OCI-M1 (cell line): ENCODE measurements around the gene MGAT5.
"Not testable (repeated sequence)": the region's sequence is repeated elsewhere in the genome, so short reads cannot be mapped to it uniquely, and the experiment has no call there.

Experiments used
- DNase-seq: peaks from one replicate; lab custom pipeline; 2025; lab: John Stamatoyannopoulos, UW

The MGAT5 gene

DNA sequence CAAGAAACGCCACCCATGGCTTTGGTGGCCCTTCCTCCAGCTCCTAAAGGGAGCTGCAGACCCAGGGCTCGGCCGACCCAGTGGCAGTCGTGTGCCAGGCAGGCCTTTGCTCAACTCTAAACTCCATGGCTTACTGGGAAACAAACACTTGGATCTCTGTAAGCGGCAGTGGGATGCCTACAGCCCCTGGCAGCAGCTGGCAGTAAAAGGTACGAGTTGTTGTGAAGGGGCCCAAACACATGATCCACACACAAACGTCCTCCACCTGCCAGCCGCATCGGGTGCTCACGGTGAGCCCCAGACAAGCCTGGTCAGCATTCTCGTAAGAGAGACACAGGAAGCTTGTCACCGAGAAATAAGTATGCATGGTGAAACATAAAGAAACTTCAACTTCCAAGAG is 214.9 kb downstream of the MGAT5 start:
- DNase-seq: no peak

DNA sequence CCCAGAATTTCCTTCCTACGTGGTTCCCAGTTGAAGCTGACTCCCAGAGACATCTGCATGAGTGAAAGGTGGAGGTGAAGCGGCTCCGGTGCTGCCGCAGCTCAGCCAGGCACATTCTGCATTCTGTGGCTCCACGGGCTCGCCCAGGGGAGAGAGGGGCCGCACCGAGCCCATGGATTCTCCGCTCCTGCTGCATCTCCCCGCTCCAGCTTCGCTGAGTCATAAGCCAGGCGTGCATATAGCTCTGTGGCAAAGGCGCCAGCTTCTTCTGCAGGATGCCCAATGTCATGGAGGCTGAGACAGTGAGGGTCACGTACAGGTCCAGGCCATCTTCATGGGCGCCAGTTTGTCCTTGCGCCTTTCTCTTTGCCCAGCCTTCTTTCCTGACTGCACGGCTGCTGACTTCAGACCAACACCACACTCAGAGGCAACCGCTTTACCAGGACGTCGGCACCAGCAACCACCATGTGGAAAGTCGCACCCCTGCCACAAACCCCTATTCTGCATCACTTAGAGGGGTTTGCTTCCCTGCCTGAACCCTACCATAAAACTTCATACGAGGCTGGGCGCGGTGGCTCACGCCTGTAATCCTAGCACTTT is 215.7 kb downstream of the MGAT5 start:
- no peak for DNase-seq

DNA sequence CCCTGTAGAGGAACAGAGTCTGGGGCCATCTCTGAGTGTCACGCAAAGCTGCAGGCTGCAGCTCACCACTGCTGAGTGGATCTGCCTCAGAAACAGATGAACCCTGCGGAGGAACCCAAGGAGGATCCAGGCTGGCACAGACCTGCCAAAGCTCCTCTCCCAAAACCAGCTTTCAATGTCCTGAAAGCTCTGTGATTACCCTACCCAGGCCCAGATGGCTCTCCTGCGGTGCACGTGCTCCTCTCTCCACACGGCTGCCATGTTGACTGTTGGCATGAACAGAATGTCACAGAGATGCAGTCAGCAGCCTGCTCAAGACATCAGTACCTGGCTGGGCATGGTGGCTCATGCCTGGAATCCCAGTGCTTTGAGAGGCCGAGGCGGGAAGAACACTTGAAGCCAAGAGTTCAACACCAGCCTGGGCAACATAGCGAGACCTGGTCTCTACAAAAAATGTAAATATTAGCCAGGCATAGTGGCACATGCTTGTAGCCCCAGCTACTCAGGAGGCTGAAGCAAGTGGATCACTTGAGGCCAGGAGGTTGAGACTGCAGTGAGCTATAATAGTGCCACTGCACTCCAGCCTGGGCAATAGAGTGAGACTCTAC is 216.8 kb downstream of the MGAT5 start:
- DNase-seq: no peak

DNA sequence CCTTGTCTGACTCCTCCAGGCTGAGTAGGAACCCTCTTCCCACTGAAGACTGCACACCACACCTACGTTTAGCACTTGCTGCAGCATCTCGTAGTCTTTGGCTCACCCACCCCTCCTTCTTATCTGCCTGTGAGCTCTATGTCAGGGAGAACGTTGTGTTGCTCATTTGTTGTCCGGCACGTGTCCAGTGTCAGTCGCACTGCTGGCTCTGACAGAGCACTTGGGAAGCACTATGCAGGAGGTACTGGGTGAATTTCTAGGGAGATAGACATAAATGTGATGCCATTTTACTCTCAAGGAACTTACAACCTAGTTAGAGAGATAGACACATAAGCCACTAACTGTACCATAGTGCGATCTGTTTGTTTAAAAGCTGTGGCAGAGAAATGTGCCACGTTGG is 223.1 kb downstream of the MGAT5 start:
- not testable (repeated sequence) for DNase-seq

DNA sequence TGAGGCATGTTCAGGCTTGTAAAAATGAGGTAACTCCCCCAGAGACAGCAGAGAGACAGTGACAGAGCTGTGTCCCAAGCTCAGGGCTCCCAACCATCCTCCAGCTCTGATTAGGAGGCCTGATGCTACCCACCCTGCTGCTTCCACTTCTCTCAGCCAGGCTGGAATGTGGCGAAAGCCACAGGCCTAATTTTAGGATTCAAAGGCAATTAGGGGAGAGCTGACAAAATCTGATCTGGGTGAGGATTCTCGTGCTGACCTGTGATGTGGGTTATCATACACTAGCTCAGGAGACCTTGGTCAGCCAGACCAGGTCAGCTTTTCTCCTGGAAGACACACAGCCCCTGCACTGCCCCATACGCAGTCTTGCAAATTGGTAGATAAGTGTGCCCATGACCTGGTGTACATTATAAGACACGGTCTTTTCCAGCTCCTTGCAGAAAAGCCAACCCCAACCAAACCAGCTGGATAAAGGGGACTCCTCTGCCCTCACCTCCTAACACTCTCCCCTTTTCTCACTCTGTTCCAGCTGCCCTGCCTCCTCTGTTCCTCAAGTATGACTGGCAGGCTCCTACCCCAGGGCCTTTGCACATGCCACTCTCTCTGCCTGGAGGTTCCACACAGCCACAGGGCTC is 225.9 kb downstream of the MGAT5 start:
- DNase-seq: no peak

DNA sequence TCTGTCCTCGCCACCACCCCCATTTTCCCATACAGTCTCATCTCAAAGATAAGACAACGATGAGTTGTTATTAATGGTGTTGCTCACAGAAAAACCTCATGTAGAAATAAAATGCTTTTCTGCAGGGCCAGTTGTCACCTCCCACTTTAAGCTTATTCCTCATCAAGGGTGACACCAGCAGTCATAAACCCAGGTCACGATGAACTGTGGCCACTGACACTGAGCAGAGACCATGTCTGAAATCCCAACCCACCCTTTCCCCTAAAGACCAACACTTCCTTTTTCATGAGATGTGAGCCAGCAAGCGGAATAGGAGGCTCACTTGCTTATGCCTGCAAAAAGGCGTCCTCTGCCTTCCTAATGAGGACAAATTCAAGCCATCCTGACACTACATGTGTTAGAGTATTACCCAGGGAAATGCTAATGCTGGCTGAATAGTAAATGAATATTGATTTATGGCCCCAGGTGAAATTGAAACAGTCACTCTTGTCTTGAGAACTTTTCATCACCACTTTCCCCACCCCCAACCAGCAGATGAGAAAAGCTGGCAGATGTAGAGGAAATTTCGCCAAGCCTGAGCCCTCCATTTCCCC is 228.4 kb downstream of the MGAT5 start:
- DNase-seq: no peak

DNA sequence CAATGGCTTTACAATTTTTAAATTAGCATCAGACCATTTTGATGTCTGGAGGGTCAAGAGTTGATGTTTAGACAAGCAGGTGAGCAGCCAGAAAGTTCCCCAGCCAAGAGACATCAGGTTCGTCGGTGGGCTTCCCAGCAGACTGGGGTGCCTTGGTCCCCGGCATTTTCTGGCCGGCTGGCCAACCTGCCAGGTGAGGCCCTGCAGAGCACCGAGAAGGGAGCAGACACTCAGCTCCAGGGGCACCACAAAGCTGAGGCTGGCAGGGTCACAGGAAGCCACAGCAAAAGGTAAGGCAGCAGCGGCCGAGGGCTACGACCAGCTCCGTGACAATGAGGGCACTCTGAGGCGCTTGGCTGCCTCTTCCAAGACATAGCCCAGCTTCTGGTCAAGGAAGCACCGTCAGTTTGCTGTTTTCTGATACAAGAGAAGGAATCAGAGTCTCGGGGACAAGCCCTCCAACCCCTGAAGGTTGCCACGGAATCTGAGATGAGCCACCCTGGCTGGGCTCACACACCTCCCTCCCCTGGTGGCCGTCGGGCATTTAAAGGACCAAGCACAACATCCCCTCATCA is 229.0 kb downstream of the MGAT5 start:
- no peak for DNase-seq

DNA sequence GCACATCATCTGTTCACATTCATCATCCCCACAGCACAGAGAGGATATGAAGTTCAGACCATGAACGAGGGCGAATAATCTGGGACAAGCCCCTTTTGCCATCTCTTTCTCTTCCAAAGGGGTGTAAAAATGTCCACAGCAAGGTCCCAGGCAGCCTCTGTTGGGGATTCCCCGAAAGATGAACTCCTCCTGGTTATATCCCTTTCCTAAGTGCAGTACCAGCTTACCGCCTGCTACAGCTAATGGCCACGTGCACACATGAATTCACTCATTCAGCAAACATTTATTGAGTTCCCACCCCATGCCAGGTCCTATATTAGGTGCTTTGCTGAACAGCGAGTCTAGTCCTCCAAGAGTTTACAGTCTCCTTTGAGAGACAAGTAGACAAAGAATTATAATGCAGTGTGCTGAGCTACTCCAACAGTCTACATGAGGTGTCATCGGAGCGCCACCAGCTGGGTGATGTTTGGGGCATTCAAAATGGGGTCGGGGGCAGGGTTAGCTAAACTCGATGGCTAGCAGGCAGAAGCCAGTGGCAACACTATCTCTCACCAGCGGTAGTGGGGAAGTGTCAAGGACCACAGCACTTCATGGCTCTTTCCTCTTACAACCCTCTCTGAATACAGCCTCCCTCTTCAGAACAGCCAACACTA is 236.0 kb downstream of the MGAT5 start:
- no peak for DNase-seq

DNA sequence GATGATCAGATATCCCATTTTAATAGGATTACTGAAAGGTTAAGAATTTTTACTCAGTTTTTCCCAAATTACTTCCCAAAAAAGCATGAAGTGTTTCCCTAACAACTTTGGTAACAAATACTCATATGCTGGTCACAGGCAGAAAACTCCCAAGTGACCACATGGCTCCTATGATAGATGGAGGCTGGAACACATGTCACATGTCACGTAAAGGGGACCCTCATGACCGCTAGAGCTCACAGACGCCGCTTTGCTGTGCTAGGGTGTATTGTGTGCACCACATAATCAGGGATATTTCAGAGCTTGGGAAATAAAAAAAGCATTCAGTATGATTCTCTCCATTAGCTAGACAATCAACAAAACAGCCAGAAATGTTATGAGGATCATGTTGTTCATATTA is 236.7 kb downstream of the MGAT5 start:
- no peak for DNase-seq

DNA sequence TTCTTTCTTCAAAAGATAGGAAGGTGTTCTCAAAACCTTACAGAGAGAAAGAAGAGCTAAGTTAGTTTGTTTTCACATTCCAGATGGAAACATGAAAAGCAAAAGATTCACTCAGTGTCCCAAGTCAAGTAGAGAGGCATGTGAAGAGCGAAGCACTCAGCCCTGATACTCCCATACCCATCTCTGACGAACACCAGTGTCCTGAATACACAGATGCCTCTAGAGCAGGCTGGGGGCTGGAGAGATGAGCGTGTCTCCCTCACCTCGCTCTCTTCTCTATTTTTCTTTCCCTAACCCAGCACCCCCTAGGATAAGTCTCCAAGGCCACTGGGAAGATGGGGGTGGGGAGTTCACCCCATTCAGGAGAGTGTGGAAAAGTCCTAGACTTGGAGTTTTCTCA is 237.2 kb downstream of the MGAT5 start:
- no peak for DNase-seq

DNA sequence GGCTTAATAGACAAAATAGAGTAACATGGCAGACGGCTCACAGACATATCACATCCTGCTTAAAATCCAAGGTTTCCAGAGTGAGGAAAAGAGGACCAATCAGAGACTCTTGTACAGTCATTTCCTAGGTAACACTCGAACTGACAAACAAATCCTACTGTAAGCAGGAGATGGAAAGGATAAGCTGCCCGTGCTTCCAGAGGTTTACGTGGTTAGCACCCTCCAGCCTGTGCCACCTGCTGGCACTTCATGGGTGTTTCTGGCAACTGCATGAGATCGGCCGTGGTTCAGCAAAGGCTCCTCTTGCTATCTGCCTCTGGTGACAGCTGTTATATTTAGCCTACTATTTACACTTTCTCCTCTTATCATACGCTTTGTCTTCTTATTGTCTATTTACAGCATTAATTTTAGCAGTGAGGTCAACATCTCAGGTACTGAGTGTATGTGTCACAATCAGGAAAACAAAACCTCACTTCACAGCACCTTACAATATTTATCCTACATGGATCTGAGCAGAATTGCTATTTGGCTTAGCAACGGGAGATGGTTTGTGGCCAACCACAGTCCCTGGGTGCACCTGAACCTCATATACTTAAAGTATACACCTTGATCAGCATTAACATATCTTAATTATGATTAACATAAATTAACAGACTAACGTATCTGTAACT is 238.0 kb downstream of the MGAT5 start:
- DNase-seq: no peak

DNA sequence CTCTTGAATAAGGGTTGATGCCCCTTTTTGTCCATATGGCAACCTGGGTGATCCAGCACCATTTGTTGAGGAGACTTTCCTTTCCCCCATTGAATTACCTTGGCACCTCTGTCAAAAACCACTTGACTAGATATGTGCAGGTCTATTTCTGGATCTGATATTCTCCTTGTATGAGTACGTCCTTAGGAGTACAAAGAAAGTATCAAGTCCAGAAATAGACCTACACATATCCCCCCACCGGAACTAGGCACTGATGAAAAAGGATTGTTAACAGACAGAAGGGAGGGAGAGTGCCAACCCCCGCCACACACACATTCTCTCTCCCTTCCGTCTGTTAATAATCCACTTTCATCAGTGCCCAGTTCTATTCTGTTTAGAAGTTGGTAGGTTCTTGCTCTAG is 239.9 kb downstream of the MGAT5 start:
- DNase-seq: no peak

DNA sequence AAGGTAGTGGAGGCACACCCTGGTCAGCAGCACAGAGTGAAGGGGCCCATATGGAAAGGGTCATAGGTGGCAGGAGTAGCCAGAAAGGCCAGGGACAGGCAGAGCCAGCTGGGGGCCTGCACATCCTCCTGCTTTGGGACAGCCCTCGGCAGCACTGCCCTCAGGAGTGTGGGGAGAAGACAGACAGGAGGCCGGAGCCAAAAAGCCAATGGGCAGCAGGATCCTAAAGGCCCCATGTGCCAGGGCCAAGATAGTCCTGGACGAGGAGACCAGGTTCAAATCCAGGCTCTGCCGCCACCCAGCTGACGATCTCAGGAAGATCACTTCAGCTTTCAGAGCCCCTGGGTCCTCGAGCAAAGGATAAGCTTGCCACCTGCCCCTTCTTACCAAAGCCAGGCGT is 244.8 kb downstream of the MGAT5 start:
- no peak for DNase-seq

DNA sequence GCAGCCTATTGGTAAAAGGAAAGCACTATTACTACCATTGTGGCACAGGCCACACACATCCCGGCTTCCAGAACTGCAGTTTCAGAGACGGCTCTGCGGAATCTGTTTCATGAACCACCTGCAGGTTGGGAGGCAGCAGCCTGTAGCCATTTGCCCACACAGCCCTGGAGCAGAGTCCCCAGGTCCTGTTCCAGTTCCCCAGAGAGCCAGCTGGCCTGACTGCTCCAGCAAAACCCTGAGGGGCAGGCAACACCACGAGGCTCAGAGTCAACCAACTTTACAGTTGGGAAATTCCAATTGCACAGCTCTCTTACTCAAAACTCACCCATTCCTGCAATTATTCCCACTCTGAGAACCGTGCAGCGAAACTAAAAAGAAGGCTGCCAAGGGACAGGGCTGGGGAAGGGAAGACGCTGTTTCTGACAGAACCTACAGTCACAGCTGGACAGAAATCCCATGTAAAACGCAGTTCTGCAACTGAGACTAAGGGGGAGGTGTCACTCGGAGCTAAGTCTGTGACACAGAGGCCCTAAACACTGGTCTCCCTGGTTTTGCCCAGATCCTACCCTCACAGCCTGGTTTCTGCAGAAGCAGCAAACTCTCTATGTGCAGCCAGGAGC is 245.5 kb downstream of the MGAT5 start:
- no peak for DNase-seq

DNA sequence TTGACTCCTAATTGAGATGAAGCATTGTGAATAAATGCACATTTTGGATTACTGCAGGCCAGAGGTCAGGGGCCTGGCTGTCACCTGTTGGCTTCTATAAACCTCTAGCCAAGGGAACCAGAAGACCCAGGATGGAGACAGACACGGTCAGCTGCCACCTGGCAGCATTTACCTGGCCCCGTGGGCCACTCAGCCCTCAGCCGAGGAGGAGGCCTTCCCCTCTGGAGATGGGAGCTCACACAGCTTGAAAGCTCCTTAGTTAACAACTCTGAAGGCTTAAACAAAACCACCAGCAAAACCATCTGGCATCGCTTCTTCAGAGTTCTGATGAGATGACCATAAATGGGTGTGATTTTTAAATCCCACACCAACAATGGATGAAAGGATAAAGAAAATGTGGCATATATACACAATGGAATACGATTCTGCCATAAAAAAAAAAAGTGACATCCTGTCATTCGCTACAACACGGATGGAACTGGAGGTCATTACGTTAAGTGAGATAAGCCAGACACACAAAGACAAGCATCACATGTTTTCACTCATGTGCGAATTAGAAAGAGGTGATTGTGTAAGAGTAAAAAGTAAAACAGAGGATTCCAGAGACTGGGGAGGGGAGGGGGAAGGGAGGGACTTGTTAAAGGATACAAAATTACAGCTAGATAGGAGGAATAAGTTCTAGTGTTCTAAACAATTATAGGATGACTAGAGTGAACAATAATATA is 246.5 kb downstream of the MGAT5 start:
- no peak for DNase-seq

DNA sequence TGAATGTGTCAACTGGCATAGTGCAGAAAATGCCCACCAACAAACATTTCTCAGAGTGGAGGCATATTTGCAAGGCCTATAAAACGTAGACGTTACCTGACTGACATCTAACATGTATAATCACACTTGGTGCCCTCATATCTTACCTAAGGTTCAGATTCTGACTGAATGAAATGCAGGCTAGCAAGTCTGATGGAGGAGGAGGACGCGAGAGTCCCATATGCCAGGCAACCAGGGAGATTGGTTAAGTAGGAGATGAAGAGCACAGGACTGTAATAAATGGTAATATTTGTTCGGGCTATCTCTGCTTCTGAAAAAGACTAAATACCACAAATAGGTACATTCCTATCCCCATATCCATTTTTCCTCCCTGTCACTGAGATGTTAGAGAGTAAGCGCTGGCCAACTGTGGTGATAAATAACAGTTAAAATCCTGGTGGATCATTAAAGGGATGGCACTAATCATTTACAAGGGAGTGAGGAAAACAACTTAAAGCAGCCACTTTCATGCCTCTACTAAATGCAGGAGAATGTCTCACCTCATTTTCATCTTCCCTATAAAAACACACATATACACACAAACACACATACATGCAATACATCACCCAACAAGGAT is 247.7 kb downstream of the MGAT5 start:
- no peak for DNase-seq

DNA sequence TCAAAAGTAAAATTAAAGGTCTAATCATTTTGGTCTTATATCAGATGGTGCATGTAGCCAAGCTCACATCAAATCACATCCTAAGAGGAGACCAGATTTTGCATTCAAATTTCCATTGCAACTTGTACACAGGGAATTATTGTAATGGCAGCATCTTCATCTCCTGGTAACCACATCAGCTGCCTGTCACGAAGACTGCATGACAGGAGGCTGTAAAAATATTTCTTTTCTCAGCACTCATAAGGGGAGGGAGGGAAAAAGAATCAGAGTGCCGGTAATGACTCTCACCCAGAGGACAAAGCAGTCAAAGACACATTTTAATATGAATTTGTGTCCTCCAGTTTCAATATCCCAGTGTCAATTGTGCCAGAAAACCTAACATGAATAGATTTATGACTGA is 248.2 kb downstream of the MGAT5 start:
- no peak for DNase-seq
